ENCODE data around the gene FAM228B. TPM values are rescaled to one million over a fixed set of nuclear protein-coding genes. Genes with fewer than 3 reads are reported as not detected.
A peak's percentile ranks its signal among the peaks of the same experiment; 100 is the strongest.

The FAM228B gene
- total and polyA plus RNA-seq, 2 donors (not counting 1 experiment from before 2014, with no cell fraction given): 11.9 to 13.1 TPM

DNA sequence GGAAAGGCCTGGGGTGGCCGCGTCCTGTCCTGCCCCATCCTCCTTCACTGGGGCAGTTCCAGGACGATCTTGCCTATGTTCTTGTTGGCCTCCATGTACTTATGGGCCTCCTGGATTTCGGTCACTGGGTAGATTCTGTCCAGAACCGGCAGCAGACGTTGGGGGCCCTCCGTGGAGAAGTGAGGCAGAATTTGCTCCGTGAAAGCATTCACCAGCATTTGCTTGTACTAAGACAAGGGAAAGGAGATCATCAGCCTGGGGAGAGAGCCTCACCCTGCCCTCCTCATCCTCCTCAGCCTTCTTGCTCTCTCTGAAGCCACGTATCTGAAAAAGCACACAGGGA is 45.8 kb upstream of the FAM228B start:
- no peaks in the 10 kb centered on the region for H3K9me3 ChIP-seq (ENCODE audit: control insufficient read depth, insufficient read depth, low read depth, low read length)
- peak overlapping the region; percentile 52 for H3K27ac ChIP-seq (ENCODE audit: insufficient read depth, low read length)
- peak overlapping the region; percentile 54 to 100 (median 84) for H3K4me3 ChIP-seq (replicated peaks in 1 of 4; ENCODE audit: control extremely low read depth in 1 of 4, insufficient read depth in 1 of 4, low read depth in 3 of 4, low read length in 4 of 4)
- no peaks in the 10 kb centered on the region for H4K20me1 ChIP-seq (ENCODE audit: control insufficient read depth, extremely low read depth, insufficient read depth, low read length)
- H3K9ac ChIP-seq (ENCODE audit: insufficient read depth, low read length): peak overlapping the region; percentile 57
- H2AFZ ChIP-seq (ENCODE audit: low read length): peak overlapping the region; percentile 50
- H3K79me2 ChIP-seq (ENCODE audit: control insufficient read depth, insufficient read depth, low read length): peaks cover 14% of the 10 kb centered on the region
- H3K4me2 ChIP-seq (ENCODE audit: extremely low read depth, insufficient read depth, low read length): peak overlapping the region; percentile 92
- TF ChIP-seq, protein P1, sequence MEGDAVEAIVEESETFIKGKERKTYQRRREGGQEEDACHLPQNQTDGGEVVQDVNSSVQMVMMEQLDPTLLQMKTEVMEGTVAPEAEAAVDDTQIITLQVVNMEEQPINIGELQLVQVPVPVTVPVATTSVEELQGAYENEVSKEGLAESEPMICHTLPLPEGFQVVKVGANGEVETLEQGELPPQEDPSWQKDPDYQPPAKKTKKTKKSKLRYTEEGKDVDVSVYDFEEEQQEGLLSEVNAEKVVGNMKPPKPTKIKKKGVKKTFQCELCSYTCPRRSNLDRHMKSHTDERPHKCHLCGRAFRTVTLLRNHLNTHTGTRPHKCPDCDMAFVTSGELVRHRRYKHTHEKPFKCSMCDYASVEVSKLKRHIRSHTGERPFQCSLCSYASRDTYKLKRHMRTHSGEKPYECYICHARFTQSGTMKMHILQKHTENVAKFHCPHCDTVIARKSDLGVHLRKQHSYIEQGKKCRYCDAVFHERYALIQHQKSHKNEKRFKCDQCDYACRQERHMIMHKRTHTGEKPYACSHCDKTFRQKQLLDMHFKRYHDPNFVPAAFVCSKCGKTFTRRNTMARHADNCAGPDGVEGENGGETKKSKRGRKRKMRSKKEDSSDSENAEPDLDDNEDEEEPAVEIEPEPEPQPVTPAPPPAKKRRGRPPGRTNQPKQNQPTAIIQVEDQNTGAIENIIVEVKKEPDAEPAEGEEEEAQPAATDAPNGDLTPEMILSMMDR (conservative IDR thresholded peaks at IDR 0.05 in 1 of 2, IDR thresholded peaks at IDR 0.05 in 1 of 2; ENCODE audit: low read depth in 1 of 2, low read length in 2 of 2): no peak
- TF ChIP-seq EZH2 (IDR thresholded peaks at IDR 0.05; ENCODE audit: low read length, missing control alignments): no peak
- no peaks in the 10 kb centered on the region for H3K27me3 ChIP-seq (ENCODE audit: control insufficient read depth, insufficient read depth, low read length)
- H3K4me1 ChIP-seq (ENCODE audit: control insufficient read depth, extremely low read depth, insufficient read depth, low read length): peaks cover 5% of the 10 kb centered on the region
- H3K36me3 ChIP-seq (ENCODE audit: control insufficient read depth, insufficient read depth, low read length): peaks cover 7% of the 10 kb centered on the region
- DNase-seq (ENCODE audit: low read depth in 2 of 2): peak in 1 of 2 donors; percentile 7

DNA sequence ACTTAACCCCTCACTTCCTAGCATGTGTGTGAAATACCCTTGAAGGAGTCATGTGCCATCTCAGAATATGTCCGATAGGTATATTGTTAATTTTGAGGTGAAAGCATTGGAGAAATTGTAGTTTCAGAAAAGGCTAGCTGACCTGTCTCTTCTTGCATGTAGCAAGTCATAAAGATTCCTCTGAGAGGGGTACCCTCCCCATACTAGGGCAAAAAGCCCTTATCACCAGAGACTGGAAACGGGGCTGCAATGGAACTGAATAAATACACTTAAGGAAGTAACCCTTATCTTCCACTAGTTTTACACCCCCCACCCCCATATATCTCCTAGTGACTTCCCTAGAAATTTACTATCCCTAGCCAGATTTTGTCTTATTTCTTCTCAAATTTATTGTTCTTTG is 45.4 kb upstream of the FAM228B start:
- no peak for DNase-seq (ENCODE audit: low read depth in 2 of 2)
- Histone ChIP-seq H3K36me3 (ENCODE audit: control insufficient read depth, insufficient read depth, low read length) (peaks cover 7% of the 10 kb centered on the region), H3K79me2 (ENCODE audit: control insufficient read depth, insufficient read depth, low read length) (peaks cover 14% of the 10 kb centered on the region), H2AFZ (ENCODE audit: low read length) (peak overlapping the region; percentile 50), H3K4me1 (ENCODE audit: control insufficient read depth, extremely low read depth, insufficient read depth, low read length) (peaks cover 5% of the 10 kb centered on the region), H3K9me3 (ENCODE audit: control insufficient read depth, insufficient read depth, low read depth, low read length) (no peaks in the 10 kb centered on the region), H3K9ac (ENCODE audit: insufficient read depth, low read length) (no peak overlapping the region), H3K4me2 (ENCODE audit: extremely low read depth, insufficient read depth, low read length) (peak overlapping the region; percentile 92), H3K27me3 (ENCODE audit: control insufficient read depth, insufficient read depth, low read length) (no peaks in the 10 kb centered on the region), H4K20me1 (ENCODE audit: control insufficient read depth, extremely low read depth, insufficient read depth, low read length) (no peaks in the 10 kb centered on the region), H3K27ac (ENCODE audit: insufficient read depth, low read length) (peak overlapping the region; percentile 52), H3K4me3 (replicated peaks in 1 of 4; ENCODE audit: control extremely low read depth in 1 of 4, insufficient read depth in 1 of 4, low read depth in 3 of 4, low read length in 4 of 4) (peak overlapping the region in 3 of 4 experiments; percentile 70 to 100 (median 97))
- TF ChIP-seq EZH2 (IDR thresholded peaks at IDR 0.05; ENCODE audit: low read length, missing control alignments): no peak
- TF ChIP-seq, protein P1 (conservative IDR thresholded peaks at IDR 0.05 in 1 of 2, IDR thresholded peaks at IDR 0.05 in 1 of 2; ENCODE audit: low read depth in 1 of 2, low read length in 2 of 2): no peak

DNA sequence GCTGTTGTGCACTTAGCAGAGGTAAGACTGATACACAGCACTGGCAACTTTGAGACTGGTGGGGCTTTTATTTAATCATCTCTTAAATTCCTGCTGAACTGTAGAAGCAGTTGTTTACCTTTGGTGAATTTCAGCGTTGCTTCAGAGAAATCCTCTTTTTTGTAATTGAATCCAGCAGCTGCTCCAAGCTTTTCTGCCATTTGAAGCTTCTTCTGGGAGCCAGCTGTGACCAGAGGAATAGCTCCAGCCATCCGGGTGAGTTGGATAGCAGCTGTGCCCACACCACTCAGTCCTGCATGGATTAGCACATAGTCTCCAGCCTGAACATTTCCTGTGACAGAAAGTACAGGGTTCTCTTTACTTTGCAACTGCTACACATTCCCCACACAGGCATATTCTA is 42.6 kb upstream of the FAM228B start:
- no peaks in the 10 kb centered on the region for H4K20me1 ChIP-seq (ENCODE audit: control insufficient read depth, extremely low read depth, insufficient read depth, low read length)
- TF ChIP-seq EZH2 (IDR thresholded peaks at IDR 0.05; ENCODE audit: low read length, missing control alignments): no peak
- peaks cover 4% of the 10 kb centered on the region for H3K79me2 ChIP-seq (ENCODE audit: control insufficient read depth, insufficient read depth, low read length)
- H3K9me3 ChIP-seq (ENCODE audit: control insufficient read depth, insufficient read depth, low read depth, low read length): no peaks in the 10 kb centered on the region
- no peak overlapping the region for H3K27ac ChIP-seq (ENCODE audit: insufficient read depth, low read length)
- no peak overlapping the region for H3K4me2 ChIP-seq (ENCODE audit: extremely low read depth, insufficient read depth, low read length)
- no peaks in the 10 kb centered on the region for H3K27me3 ChIP-seq (ENCODE audit: control insufficient read depth, insufficient read depth, low read length)
- no peak overlapping the region for H2AFZ ChIP-seq (ENCODE audit: low read length)
- no peak overlapping the region for H3K4me3 ChIP-seq (replicated peaks in 1 of 4; ENCODE audit: control extremely low read depth in 1 of 4, insufficient read depth in 1 of 4, low read depth in 3 of 4, low read length in 4 of 4)
- H3K36me3 ChIP-seq (ENCODE audit: control insufficient read depth, insufficient read depth, low read length): peaks cover 7% of the 10 kb centered on the region
- DNase-seq (ENCODE audit: low read depth in 2 of 2): no peak
- H3K9ac ChIP-seq (ENCODE audit: insufficient read depth, low read length): no peak overlapping the region
- H3K4me1 ChIP-seq (ENCODE audit: control insufficient read depth, extremely low read depth, insufficient read depth, low read length): peaks cover 12% of the 10 kb centered on the region

Measured in fibroblast of lung (primary cell).